NCI-H345 (cell line): ENCODE results near the gene KHDRBS2.

Experiments
- DNase-seq: peaks from one replicate; lab custom pipeline; 2025; lab: John Stamatoyannopoulos, UW

KHDRBS2 gene

GRCh38 chr6:62175195-62175594 lies 110.8 kb downstream of the KHDRBS2 start:
- DNase-seq: no peak

GRCh38 chr6:62174548-62174947 lies 111.5 kb downstream of the KHDRBS2 start:
- DNase-seq: no peak

- no peak for DNase-seq
Observed at GRCh38 chr6:62167736-62168135, 118.3 kb downstream of the KHDRBS2 start.

GRCh38 chr6:62162858-62163257 lies 123.2 kb downstream of the KHDRBS2 start:
- DNase-seq: no peak

GRCh38 chr6:62152796-62153195 lies 133.2 kb downstream of the KHDRBS2 start:
- no peak for DNase-seq

- DNase-seq: peak; percentile 5
Observed at GRCh38 chr6:62150048-62150663, 135.9 kb downstream of the KHDRBS2 start.

- DNase-seq: no peak
Observed at GRCh38 chr6:62146954-62147853, 138.8 kb downstream of the KHDRBS2 start.

- DNase-seq: no peak
Observed at GRCh38 chr6:62129127-62129526, 156.9 kb downstream of the KHDRBS2 start.

- DNase-seq: no peak
Observed at GRCh38 chr6:62119401-62119800, 166.6 kb downstream of the KHDRBS2 start.

GRCh38 chr6:62103186-62103859 lies 182.7 kb downstream of the KHDRBS2 start:
- no peak for DNase-seq

GRCh38 chr6:62102387-62102786 lies 183.6 kb downstream of the KHDRBS2 start:
- no peak for DNase-seq

GRCh38 chr6:62090442-62091229 lies 195.4 kb downstream of the KHDRBS2 start:
- no peak for DNase-seq

- DNase-seq: no peak
Observed at GRCh38 chr6:62089781-62090180, 196.2 kb downstream of the KHDRBS2 start.

- DNase-seq: no peak
Observed at GRCh38 chr6:62086047-62086446, 200.0 kb downstream of the KHDRBS2 start.

- no peak for DNase-seq
Observed at GRCh38 chr6:62075869-62076268, 210.2 kb downstream of the KHDRBS2 start.

- no peak for DNase-seq
Observed at GRCh38 chr6:62059901-62060300, 226.1 kb downstream of the KHDRBS2 start.

GRCh38 chr6:62057300-62057699 lies 228.7 kb downstream of the KHDRBS2 start:
- no peak for DNase-seq

- no peak for DNase-seq
Observed at GRCh38 chr6:62045502-62045901, 240.5 kb downstream of the KHDRBS2 start.

GRCh38 chr6:62043084-62043483 lies 242.9 kb downstream of the KHDRBS2 start:
- DNase-seq: no peak

GRCh38 chr6:62042429-62042828 lies 243.6 kb downstream of the KHDRBS2 start:
- DNase-seq: no peak

GRCh38 chr6:62039605-62040004 lies 246.4 kb downstream of the KHDRBS2 start:
- DNase-seq: no peak

GRCh38 chr6:62037445-62037844 lies 248.6 kb downstream of the KHDRBS2 start:
- no peak for DNase-seq
